Natural killer cell treated with Interleukin-12 subunit alpha and Interleukin-12 subunit beta and Interleukin-15 and Interleukin-18, amount 100 ng/mL, for 72 hours (primary cell): ENCODE results near the gene COG6. TPM values are rescaled to one million over a fixed set of nuclear protein-coding genes. Genes with fewer than 3 reads are reported as not detected.

Experiments
- ATAC-seq, 2 donors: fragments of 150-1000 bp; cut with Tn5 transposase in 1 of 2; sonication (Bioruptor Pico), chemical (Tn5 transposase) in 1 of 2; 2 replicates each; pipeline ENCODE4 v1.10.0; 2021
- DNase-seq: peaks from one replicate; pipeline ENCODE4 v3.0.0; 2022; ENCODE audit warnings: low spot score
- H3K27ac Mint-ChIP-seq, 2 donors: 1 replicate in 1 of 2; 2 replicates in 1 of 2; pipeline ENCODE4 v1.8.0; 2022; ENCODE audit warnings: mixed read lengths in 2 of 2, mild to moderate bottlenecking in 1 of 2, moderate library complexity in 1 of 2
- H3K27me3 Mint-ChIP-seq, 2 donors: 1 replicate in 1 of 2; 2 replicates in 1 of 2; pipeline ENCODE4 v1.8.0; 2022; ENCODE audit warnings: mixed read lengths in 2 of 2
- H3K36me3 Mint-ChIP-seq: one replicate; pipeline ENCODE4 v1.8.0; 2022; ENCODE audit warnings: mixed read lengths
- H3K4me1 Mint-ChIP-seq, 2 donors: 1 replicate in 1 of 2; 2 replicates in 1 of 2; pipeline ENCODE4 v1.8.0; 2022; ENCODE audit warnings: low read depth in 2 of 2, mixed read lengths in 2 of 2, mild to moderate bottlenecking in 1 of 2
- H3K4me3 Mint-ChIP-seq: one replicate; pipeline ENCODE4 v1.8.0; 2022; ENCODE audit warnings: mixed read lengths
- H3K9me3 Mint-ChIP-seq: 2 replicates; pipeline ENCODE4 v1.8.0; 2022; ENCODE audit warnings: mixed read lengths
- total RNA-seq, 2 donors: library from RNA; stranded (reverse); gene quantifications; one replicate each; pipeline ENCODE4 v1.2.3, GENCODE V29; 2022

COG6 gene
- total RNA-seq, 2 donors from 2014 or later = 24.0 to 40.8 TPM

- no peak overlapping the region for H3K27ac Mint-ChIP-seq
- DNase-seq = no peak
These were observed 130.6 kb downstream of the COG6 start for GRCh38 chr13:39786091-39786490.

GRCh38 chr13:39787086-39787487 is 131.6 kb downstream of the COG6 start:
- Mint-ChIP-seq H3K9me3 (peaks cover 8% of the 10 kb centered on the region), H3K27me3 (peaks cover 3 to 10% of the 10 kb centered on the region in 2 donors), H3K36me3 (peaks cover 8% of the 10 kb centered on the region), H3K4me3 (no peak overlapping the region), H3K4me1 (no peaks in the 10 kb centered on the region), H3K27ac (no peak overlapping the region)
- no peak for ATAC-seq
- no peak for DNase-seq

More at GRCh38 chr13:39786091-39786490, 130.6 kb downstream of the COG6 start:
- Mint-ChIP-seq H3K36me3 (peaks cover 8% of the 10 kb centered on the region), H3K4me3 (no peak overlapping the region), H3K27me3 (peaks cover 3 to 8% of the 10 kb centered on the region in 2 donors), H3K4me1 (no peaks in the 10 kb centered on the region), H3K9me3 (peaks cover 8% of the 10 kb centered on the region)
- no peak for ATAC-seq

- H3K36me3 Mint-ChIP-seq = peaks cover 8% of the 10 kb centered on the region
- H3K27me3 Mint-ChIP-seq = peaks cover 3 to 13% of the 10 kb centered on the region in 2 donors
- DNase-seq (no peak), ATAC-seq (no peak)
- H3K27ac Mint-ChIP-seq = no peak overlapping the region
- H3K4me3 Mint-ChIP-seq = no peak overlapping the region
- H3K9me3 Mint-ChIP-seq = peaks cover 8% of the 10 kb centered on the region
- H3K4me1 Mint-ChIP-seq = no peaks in the 10 kb centered on the region
These were observed 132.6 kb downstream of the COG6 start for GRCh38 chr13:39788102-39788501.

- Mint-ChIP-seq H3K4me1 (no peaks in the 10 kb centered on the region), H3K36me3 (peaks cover 8% of the 10 kb centered on the region), H3K9me3 (peaks cover 8% of the 10 kb centered on the region), H3K27ac (no peak overlapping the region), H3K4me3 (no peak overlapping the region), H3K27me3 (peaks cover 3 to 23% of the 10 kb centered on the region in 2 donors)
- DNase-seq (no peak), ATAC-seq (no peak)
These were observed 134.0 kb downstream of the COG6 start for GRCh38 chr13:39789451-39789850.

Other genes starting within 250 kb of the COG6 start
- gene LHFPL6, start 52.5 kb upstream of the COG6 start, total RNA-seq = under 1 TPM; 0.36 to 0.81 TPM